Right kidney (tissue), 1 donor: ENCODE data around the gene KIF24.
A peak's percentile ranks its signal among the peaks of the same experiment; 100 is the strongest.
"Not testable (repeated sequence)": the region's sequence is repeated elsewhere in the genome, so short reads cannot be mapped to it uniquely, and the experiment has no call there.

ENCODE experiments used
- DNase-seq: peaks from one replicate; pipeline ENCODE4 v3.0.0-alpha.2; 2016

Gene KIF24

GRCh38 chr9:34326690-34327089 is 2.4 kb downstream of the KIF24 start:
- DNase-seq, result no peak

GRCh38 chr9:34322899-34323591 is 6.0 kb downstream of the KIF24 start:
- DNase-seq, result no peak

- DNase-seq, result no peak
These were observed 7.6 kb downstream of the KIF24 start for GRCh38 chr9:34321451-34321850.

- DNase-seq, result no peak
These were observed 10.8 kb downstream of the KIF24 start for GRCh38 chr9:34318163-34318790.

GRCh38 chr9:34317436-34317835 is 11.6 kb downstream of the KIF24 start:
- no peak for DNase-seq

GRCh38 chr9:34311499-34312185 is 17.4 kb downstream of the KIF24 start:
- DNase-seq, result no peak

- no peak for DNase-seq
These were observed 18.9 kb downstream of the KIF24 start for GRCh38 chr9:34310215-34310614.

GRCh38 chr9:34308316-34308715 is 20.8 kb downstream of the KIF24 start:
- DNase-seq, result not testable (repeated sequence)

- not testable (repeated sequence) for DNase-seq
These were observed 28.0 kb downstream of the KIF24 start for GRCh38 chr9:34301064-34301463.

- DNase-seq, result no peak
These were observed 36.5 kb downstream of the KIF24 start for GRCh38 chr9:34292552-34292951.

GRCh38 chr9:34291423-34291822 is 37.6 kb downstream of the KIF24 start:
- DNase-seq, result no peak

- no peak for DNase-seq
These were observed 38.0 kb downstream of the KIF24 start for GRCh38 chr9:34291023-34291422.

- DNase-seq, result no peak
These were observed 39.9 kb downstream of the KIF24 start for GRCh38 chr9:34289159-34289558.

GRCh38 chr9:34282096-34282495 is 47.0 kb downstream of the KIF24 start:
- DNase-seq, result no peak

- DNase-seq, result peak; percentile 30
These were observed 49.7 kb downstream of the KIF24 start for GRCh38 chr9:34279411-34279810.
